D721Med (cell line): Measurements from ENCODE around the gene RAB38.

Experiments
- DNase-seq: peaks from one replicate; pipeline ENCODE4 v3.0.0; 2011; ENCODE audit warnings: low spot score; ENCODE audit not compliant: insufficient read length
- FAIRE-seq: peaks from 2 replicates; lab custom pipeline; 2011; peaks lifted over from hg19 to GRCh38; lab: Jason Lieb, UNC
- CTCF ChIP-seq: IDR thresholded peaks from 2 replicates; pipeline ENCODE4 v1.5.1; 2012; ENCODE audit warnings: mild to moderate bottlenecking, control low read depth; ENCODE audit not compliant: insufficient read depth; ENCODE audit errors: missing control alignments

RAB38 gene

GRCh38 chr11:88105951-88106350 is 69.3 kb downstream of the RAB38 start:
- DNase-seq (no peak), FAIRE-seq (no peak)
- no peak for TF ChIP-seq CTCF

GRCh38 chr11:88105526-88105925 is 69.7 kb downstream of the RAB38 start:
- no peak for DNase-seq
- no peak for FAIRE-seq
- TF ChIP-seq CTCF, result no peak

GRCh38 chr11:88104408-88104807 is 70.8 kb downstream of the RAB38 start:
- FAIRE-seq (no peak), DNase-seq (no peak)
- TF ChIP-seq CTCF, result no peak

- TF ChIP-seq CTCF, result peak; percentile 72
- peak; percentile 16 for FAIRE-seq
- no peak for DNase-seq
These were observed 71.7 kb downstream of the RAB38 start for GRCh38 chr11:88103337-88104206.

GRCh38 chr11:88102598-88102934 is 72.7 kb downstream of the RAB38 start:
- FAIRE-seq (no peak), DNase-seq (no peak)
- no peak for TF ChIP-seq CTCF

GRCh38 chr11:88101881-88102597 is 73.2 kb downstream of the RAB38 start:
- no peak for TF ChIP-seq CTCF
- DNase-seq (no peak), FAIRE-seq (no peak)

- FAIRE-seq (no peak), DNase-seq (no peak)
- no peak for TF ChIP-seq CTCF
These were observed 75.1 kb downstream of the RAB38 start for GRCh38 chr11:88100151-88100550.
